ENCODE measurements around the gene NKD1. TPM values are rescaled to one million over a fixed set of nuclear protein-coding genes. Genes with fewer than 3 reads are reported as not detected.

Gene NKD1
- total RNA-seq, 2 donors from 2014 or later = 1.1 to 3.0 TPM

- no peaks in the 10 kb centered on the region for H3K27me3 ChIP-seq
- no peaks in the 10 kb centered on the region for H3K4me1 ChIP-seq
- H3K27ac ChIP-seq = no peak overlapping the region
- no peaks in the 10 kb centered on the region for H3K36me3 ChIP-seq
- H3K9me3 ChIP-seq = no peaks in the 10 kb centered on the region
- TF ChIP-seq, protein P1, sequence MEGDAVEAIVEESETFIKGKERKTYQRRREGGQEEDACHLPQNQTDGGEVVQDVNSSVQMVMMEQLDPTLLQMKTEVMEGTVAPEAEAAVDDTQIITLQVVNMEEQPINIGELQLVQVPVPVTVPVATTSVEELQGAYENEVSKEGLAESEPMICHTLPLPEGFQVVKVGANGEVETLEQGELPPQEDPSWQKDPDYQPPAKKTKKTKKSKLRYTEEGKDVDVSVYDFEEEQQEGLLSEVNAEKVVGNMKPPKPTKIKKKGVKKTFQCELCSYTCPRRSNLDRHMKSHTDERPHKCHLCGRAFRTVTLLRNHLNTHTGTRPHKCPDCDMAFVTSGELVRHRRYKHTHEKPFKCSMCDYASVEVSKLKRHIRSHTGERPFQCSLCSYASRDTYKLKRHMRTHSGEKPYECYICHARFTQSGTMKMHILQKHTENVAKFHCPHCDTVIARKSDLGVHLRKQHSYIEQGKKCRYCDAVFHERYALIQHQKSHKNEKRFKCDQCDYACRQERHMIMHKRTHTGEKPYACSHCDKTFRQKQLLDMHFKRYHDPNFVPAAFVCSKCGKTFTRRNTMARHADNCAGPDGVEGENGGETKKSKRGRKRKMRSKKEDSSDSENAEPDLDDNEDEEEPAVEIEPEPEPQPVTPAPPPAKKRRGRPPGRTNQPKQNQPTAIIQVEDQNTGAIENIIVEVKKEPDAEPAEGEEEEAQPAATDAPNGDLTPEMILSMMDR (IDR thresholded peaks at IDR 0.05) = no peak
- peak; percentile 42 for DNase-seq (ENCODE audit: low spot score)
- no peak overlapping the region for H3K4me3 ChIP-seq
Observed at GRCh38 chr16:50506543-50506937, 41.7 kb upstream of the NKD1 start.

DNA sequence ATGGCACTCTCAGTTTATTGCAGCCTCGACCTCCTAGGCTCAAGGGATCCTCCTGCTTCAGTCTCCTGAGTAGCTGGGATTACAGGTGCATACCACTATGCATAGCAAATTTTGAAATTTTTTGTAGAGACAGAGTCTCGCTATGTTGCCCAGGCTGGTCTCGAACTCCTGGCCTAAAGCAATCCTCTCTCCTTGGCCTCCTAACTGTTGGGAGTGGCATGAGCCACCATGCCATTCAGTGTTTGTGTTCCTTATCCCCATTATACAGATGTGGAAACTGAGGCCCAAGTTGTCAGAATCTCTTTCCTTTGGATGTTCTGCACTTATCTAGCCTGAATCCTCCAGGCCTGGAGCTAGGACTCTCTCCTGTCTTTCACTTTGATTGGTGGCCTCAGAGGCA, 40.8 kb upstream of the NKD1 start:
- no peaks in the 10 kb centered on the region for H3K27me3 ChIP-seq
- TF ChIP-seq, protein P1 (IDR thresholded peaks at IDR 0.05) = no peak
- DNase-seq (ENCODE audit: low spot score) = peak; percentile 7
- H3K36me3 ChIP-seq = no peaks in the 10 kb centered on the region
- H3K9me3 ChIP-seq = no peaks in the 10 kb centered on the region
- no peak overlapping the region for H3K27ac ChIP-seq
- no peaks in the 10 kb centered on the region for H3K4me1 ChIP-seq
- no peak overlapping the region for H3K4me3 ChIP-seq

- no peaks in the 10 kb centered on the region for H3K4me1 ChIP-seq
- DNase-seq (ENCODE audit: low spot score) = peak; percentile 55
- H3K27ac ChIP-seq = no peak overlapping the region
Observed at GRCh38 chr16:50509521-50510341, 38.5 kb upstream of the NKD1 start.

GRCh38 chr16:50515218-50515617, 33.0 kb upstream of the NKD1 start:
- Histone ChIP-seq H3K36me3 (no peaks in the 10 kb centered on the region), H3K4me3 (no peak overlapping the region), H3K9me3 (peaks cover 0 to 40% of the 10 kb centered on the region in 2 donors), H3K27ac (no peak overlapping the region), H3K4me1 (no peaks in the 10 kb centered on the region), H3K27me3 (no peaks in the 10 kb centered on the region)
- DNase-seq (ENCODE audit: low spot score) = no peak
- TF ChIP-seq, protein P1 (IDR thresholded peaks at IDR 0.05) = no peak

More at GRCh38 chr16:50509521-50510341, 38.5 kb upstream of the NKD1 start:
- TF ChIP-seq, protein P1 (IDR thresholded peaks at IDR 0.05) = peak in 1 of 2 donors; percentile 38
- H3K27me3 ChIP-seq = no peaks in the 10 kb centered on the region
- H3K36me3 ChIP-seq = no peaks in the 10 kb centered on the region
- H3K9me3 ChIP-seq = peaks cover 0 to 14% of the 10 kb centered on the region in 2 donors
- H3K4me3 ChIP-seq = no peak overlapping the region

- no peaks in the 10 kb centered on the region for H3K4me1 ChIP-seq
- H3K36me3 ChIP-seq = no peaks in the 10 kb centered on the region
- TF ChIP-seq, protein P1 (IDR thresholded peaks at IDR 0.05) = no peak
- no peak overlapping the region for H3K4me3 ChIP-seq
- no peak overlapping the region for H3K27ac ChIP-seq
- no peak for DNase-seq (ENCODE audit: low spot score)
- H3K9me3 ChIP-seq = peaks cover 0 to 40% of the 10 kb centered on the region in 2 donors
- no peaks in the 10 kb centered on the region for H3K27me3 ChIP-seq
Observed at GRCh38 chr16:50516401-50516800, 31.8 kb upstream of the NKD1 start.

Data from right atrium auricular region (tissue), 2 donors.